Vein endothelial cell (primary cell): ENCODE measurements around the gene RBP4. TPM values are rescaled to one million over a fixed set of nuclear protein-coding genes. Genes with fewer than 3 reads are reported as not detected.

Experiments
- total RNA-seq: library from RNA; depleted of rRNA; stranded (reverse); fragments of >200 nt; gene quantifications from 2 replicates; pipeline ENCODE4 v1.2.3, GENCODE V29; 2012

RBP4 gene
- not detected in 2 replicates for total RNA-seq

GRCh38 chr10:93601146-93601773, at the start of gene RBP4:
RBP4 (minus strand) TSS chr10:93601235; CDS start chr10:93601028, 207 bp downstream.

DNA sequence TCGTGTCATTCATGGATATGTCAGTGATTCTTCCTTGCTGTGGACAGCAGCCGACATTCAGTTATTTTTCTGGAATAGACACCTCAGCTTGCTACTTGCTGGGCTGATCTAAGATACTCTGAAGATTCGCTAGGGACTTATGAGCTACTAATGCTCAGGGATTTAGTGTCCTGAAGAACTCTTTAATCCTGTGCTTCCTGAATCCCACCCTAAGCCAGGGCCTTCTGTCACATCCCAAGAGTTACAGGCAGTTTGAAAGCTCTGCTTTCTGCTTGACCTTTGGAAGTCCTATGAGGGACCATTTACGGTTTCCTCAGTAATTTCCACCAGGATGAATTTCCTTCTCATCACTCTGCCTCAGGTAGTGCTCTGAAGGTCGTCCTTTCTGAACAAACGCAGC, 11.3 kb upstream of the RBP4 start, which contains the start of gene PDE6C:
Gene PDE6C (plus strand): TSS at position 227 of the 400 bp plus-strand sequence. CDS start 189 bp downstream, outside the sequence.

DNA sequence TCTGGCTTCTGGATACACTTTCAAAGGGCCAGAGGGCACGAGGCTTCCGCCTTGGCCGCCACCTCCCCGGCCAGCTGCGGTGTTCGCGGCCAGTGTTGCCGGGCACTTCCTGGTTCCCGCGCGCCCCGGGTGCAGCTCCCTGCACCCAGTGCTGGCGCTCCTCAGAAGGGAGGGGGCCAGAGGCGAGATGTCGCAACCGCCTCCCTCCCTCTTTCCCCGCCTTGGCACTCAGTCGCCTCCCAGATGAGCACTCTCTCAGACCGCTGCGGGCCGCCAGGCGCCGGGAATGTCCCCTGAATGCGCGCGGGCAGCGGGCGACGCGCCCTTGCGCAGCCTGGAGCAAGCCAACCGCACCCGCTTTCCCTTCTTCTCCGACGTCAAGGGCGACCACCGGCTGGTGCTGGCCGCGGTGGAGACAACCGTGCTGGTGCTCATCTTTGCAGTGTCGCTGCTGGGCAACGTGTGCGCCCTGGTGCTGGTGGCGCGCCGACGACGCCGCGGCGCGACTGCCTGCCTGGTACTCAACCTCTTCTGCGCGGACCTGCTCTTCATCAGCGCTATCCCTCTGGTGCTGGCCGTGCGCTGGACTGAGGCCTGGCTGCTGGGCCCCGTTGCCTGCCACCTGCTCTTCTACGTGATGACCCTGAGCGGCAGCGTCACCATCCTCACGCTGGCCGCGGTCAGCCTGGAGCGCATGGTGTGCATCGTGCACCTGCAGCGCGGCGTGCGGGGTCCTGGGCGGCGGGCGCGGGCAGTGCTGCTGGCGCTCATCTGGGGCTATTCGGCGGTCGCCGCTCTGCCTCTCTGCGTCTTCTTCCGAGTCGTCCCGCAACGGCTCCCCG, 34.4 kb downstream of the RBP4 start, which contains the start of gene FFAR4:
Gene FFAR4 (plus strand): TSS at position 231 of the 842 bp plus-strand sequence. CDS start 56 bp downstream, at position 287.

Other genes with a start within 250 kb of the RBP4 start
- gene MYOF, start 118.9 kb downstream of the RBP4 start, total RNA-seq, result 287 and 383 TPM in 2 replicates
- gene CEP55, start 104.6 kb downstream of the RBP4 start, total RNA-seq, result 18.9 and 39.1 TPM in 2 replicates
- not detected in 2 replicates for gene FFAR4, start 34.6 kb downstream of the RBP4 start, total RNA-seq
- gene PDE6C, start 11.3 kb upstream of the RBP4 start, total RNA-seq, result not detected in 2 replicates
- gene FRA10AC1, start 101.4 kb upstream of the RBP4 start, total RNA-seq, result 8.2 and 9.4 TPM in 2 replicates
- gene LGI1, start 156.7 kb upstream of the RBP4 start, total RNA-seq, result not detected in 2 replicates